Measurements from ENCODE around the gene ADORA3. TPM values are rescaled to one million over a fixed set of nuclear protein-coding genes. Genes with fewer than 3 reads are reported as not detected.

Gene ADORA3
- total and polyA plus RNA-seq, 2 of the 8 experiments (the other 6 are each of a cell fraction or from before 2014, with no cell fraction given), result 0.03 TPM; not detected in 1

- no peak for TF ChIP-seq MAX (IDR thresholded peaks at IDR 0.05)
- TF ChIP-seq RBBP5 (IDR thresholded peaks at IDR 0.05; ENCODE audit: borderline replicate concordance, low read depth, low read length), result no peak
- TF ChIP-seq PHF8 (conservative IDR thresholded peaks at IDR 0.05; ENCODE audit: low read depth, low read length), result no peak
Observed at GRCh38 chr1:111474106-111474505, 29.3 kb downstream of the ADORA3 start (continued).

All from H1 (cell line).